Amniotic stem cell (primary cell): Measurements from ENCODE around the gene KIR2DL3.
"Not testable (repeated sequence)": the region's sequence is repeated elsewhere in the genome, so short reads cannot be mapped to it uniquely, and the experiment has no call there.

Experiments
- DNase-seq: peaks from one replicate; lab custom pipeline; 2025; lab: John Stamatoyannopoulos, UW

Gene KIR2DL3

GRCh38 chr19:54744080-54744479, 5.8 kb downstream of the KIR2DL3 start:
- DNase-seq, result not testable (repeated sequence)

DNA sequence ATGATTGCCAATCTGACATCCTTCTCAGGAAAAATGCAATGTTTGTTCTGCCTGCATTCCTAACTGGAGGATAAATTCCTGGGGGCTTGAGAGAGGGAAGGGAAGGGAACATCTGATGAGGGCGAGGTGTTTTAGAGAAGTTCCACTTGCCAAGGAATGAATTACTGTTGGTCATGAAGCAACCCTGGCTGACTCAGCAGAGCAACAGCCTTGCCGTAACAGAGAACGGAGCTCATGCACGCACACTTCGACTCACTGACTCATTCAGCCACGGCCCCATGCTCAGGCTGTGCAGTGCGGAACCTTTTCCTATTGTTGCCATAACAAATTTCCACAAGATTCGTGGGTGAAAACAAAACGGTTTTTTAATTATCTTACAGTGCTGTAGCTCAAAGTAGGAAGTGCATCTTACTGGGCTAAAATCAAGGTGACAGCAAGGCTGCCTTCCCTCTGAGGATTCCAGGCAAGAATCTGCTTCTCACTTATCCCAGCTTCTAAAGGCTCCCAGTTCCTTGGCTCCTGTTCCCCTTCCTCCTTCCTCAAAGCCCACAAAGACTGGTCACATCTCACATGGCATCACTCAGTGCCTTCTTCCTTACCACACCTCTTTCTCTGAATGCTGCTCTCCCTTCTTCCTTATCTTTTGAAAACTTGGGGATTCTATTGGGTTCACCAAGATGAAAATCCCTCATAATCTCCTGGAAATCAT, 9.5 kb downstream of the KIR2DL3 start:
- not testable (repeated sequence) for DNase-seq

DNA sequence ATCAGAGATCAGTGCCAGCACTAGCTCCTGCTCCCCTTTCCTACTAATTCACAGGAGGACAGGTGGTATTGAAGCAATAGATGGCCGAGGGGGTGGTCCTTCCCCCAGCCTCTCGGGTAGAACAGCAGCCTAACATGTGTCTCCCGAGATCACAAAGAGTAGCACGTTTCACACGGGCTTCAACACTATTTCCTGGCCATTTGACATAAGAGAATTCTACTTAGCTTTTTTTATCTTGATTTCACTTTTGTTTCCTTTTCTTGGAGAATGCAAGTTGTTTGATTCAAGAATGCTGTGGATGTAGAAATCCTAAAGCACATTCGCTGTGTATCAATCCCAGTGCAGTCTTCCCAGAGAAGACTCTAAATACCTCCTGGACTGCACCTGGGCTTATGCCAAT, 12.0 kb downstream of the KIR2DL3 start:
- DNase-seq, result not testable (repeated sequence)

GRCh38 chr19:54756204-54757110, 18.1 kb downstream of the KIR2DL3 start:
- not testable (repeated sequence) for DNase-seq

DNA sequence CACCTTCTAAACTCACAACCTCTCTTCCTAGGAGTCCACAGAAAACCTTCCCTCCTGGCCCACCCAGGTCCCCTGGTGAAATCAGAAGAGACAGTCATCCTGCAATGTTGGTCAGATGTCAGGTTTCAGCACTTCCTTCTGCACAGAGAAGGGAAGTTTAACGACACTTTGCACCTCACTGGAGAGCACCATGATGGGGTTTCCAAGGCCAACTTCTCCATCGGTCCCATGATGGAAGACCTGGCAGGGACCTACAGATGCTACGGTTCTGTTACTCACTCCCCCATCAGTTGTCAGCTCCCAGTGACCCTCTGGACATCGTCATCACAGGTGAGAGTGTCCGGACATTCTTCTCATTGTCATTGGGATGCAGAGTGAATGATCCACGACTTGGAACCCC, 20.3 kb downstream of the KIR2DL3 start:
- DNase-seq, result not testable (repeated sequence)

DNA sequence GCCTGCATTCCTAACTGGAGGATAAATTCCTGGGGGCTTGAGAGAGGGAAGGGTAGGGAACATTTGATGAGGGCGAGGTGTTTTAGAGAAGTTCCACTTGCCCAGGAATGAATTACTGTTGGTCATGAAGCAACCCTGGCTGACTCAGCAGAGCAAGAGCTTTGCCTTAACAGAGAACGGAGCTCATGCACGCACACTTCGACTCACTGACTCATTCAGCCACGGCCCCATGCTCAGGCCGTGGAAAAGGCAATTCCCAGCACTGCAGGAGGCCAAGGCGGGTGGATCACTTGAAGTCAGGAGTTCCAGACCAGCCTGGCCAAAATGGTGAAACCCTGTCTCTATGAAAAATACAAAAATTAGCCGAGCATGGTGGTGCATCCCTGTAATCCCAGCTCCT, 25.9 kb downstream of the KIR2DL3 start:
- not testable (repeated sequence) for DNase-seq

- DNase-seq, result not testable (repeated sequence)
Observed at GRCh38 chr19:54766464-54766863, 28.2 kb downstream of the KIR2DL3 start.

- DNase-seq, result not testable (repeated sequence)
Observed at GRCh38 chr19:54769646-54770045, 31.3 kb downstream of the KIR2DL3 start, which contains the start of gene KIR2DL1. TSS of gene KIR2DL1 (plus strand) at chr19:54769793. CDS start at chr19:54769851, 58 bp downstream.

- not testable (repeated sequence) for DNase-seq
Observed at GRCh38 chr19:54770511-54770910, 32.2 kb downstream of the KIR2DL3 start.

DNA sequence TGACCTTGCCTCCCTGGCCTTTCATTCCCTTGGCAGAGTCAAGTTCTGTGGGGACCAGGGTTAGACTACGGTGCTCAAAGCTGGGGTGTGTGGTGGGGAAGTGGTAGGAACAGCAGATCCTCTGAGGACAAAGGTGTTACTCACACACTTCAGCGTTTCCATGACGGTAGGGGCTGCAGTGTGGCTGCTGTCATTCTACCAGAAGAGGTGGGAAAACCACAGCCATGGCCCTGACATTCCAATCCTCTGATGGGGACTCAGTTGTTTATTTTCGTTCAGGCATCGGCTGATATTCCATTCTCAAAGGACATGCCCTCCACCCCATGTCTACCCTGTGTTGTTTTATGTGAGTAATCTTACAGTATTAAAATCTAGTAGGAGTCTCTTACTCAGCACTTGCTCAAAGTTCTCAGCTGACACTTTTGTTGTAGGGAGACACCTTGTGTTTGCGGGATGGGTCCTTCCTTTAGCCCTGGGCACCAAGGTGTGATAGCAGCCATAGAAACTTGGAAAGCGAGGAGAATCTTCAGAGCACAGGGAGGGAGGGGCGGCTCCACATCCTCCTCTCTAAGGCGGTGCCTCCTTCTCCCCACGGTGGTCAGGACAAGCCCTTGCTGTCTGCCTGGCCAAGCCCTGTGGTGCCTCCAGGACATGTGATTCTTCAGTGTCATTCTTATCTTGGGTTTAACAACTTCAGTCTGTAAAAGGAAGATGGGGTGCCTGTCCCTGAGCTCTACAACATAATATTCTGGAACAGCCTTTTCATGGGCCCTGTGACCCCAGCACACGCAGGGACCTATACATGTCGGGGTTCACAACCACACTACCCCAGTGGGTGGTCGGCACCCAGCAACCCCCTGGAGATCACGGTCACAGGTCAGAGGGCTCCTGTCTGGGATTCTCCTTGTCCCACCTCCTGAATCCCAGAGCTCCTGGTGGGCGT, 33.0 kb downstream of the KIR2DL3 start:
- DNase-seq, result not testable (repeated sequence)

- not testable (repeated sequence) for DNase-seq
Observed at GRCh38 chr19:54772666-54773065, 34.4 kb downstream of the KIR2DL3 start.

DNA sequence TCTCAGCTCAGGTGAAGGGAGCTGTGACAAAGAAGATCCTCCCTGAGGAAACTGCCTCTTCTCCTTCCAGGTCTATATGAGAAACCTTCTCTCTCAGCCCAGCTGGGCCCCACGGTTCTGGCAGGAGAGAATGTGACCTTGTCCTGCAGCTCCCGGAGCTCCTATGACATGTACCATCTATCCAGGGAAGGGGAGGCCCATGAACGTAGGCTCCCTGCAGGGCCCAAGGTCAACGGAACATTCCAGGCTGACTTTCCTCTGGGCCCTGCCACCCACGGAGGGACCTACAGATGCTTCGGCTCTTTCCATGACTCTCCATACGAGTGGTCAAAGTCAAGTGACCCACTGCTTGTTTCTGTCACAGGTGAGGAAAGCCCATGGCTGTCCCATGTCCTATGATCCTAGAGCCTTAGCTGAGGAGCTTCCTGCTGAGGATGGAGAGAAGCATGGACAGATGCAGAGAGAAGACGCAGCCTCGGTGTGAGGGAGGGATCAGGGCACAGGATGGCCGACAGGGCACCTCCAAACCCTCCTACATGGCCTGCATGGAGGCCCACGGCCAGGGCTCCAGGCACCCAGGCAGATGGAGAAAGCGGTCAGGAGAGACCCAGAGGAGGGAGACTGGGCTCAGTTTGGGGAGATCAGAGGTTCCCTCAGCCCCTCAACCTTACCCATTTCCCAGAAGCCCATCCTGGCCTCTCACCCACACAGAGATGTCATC, 36.9 kb downstream of the KIR2DL3 start:
- DNase-seq, result not testable (repeated sequence)

GRCh38 chr19:54775830-54776229, 37.5 kb downstream of the KIR2DL3 start:
- DNase-seq, result not testable (repeated sequence)

GRCh38 chr19:54777851-54778250, 39.5 kb downstream of the KIR2DL3 start:
- DNase-seq, result not testable (repeated sequence)

- not testable (repeated sequence) for DNase-seq
Observed at GRCh38 chr19:54778896-54779295, 40.6 kb downstream of the KIR2DL3 start.

DNA sequence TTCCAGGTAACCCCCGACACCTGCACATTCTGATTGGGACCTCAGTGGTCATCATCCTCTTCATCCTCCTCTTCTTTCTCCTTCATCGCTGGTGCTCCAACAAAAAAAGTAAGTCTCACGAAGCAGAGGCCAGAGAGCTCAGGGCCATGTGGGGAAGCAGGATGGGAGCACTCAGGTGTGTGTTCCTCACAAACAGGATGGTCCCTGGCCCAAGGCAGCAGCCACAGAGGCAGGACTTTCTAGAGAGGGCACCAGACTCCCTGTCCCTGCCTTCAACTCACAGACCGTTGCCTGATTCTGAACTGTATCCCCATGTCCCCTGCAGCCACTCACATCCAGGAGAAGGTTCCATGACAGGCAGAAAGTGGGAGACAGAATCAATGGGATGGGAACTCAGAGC, 44.6 kb downstream of the KIR2DL3 start:
- not testable (repeated sequence) for DNase-seq

- DNase-seq, result not testable (repeated sequence)
Observed at GRCh38 chr19:54786091-54786723, 47.9 kb downstream of the KIR2DL3 start.

DNA sequence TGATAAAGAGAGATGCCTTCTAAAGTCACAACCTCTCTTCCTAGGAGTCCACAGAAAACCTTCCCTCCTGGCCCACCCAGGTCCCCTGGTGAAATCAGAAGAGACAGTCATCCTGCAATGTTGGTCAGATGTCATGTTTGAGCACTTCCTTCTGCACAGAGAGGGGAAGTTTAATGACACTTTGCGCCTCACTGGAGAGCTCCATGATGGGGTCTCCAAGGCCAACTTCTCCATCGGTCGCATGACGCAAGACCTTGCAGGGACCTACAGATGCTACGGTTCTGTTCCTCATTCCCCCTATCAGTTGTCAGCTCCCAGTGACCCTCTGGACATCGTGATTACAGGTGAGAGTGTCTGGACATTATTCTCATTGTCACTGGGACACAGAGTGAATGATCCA, 49.8 kb downstream of the KIR2DL3 start:
- DNase-seq, result not testable (repeated sequence)

GRCh38 chr19:54790711-54791110, 52.4 kb downstream of the KIR2DL3 start:
- no peak for DNase-seq

GRCh38 chr19:54791476-54791875, 53.2 kb downstream of the KIR2DL3 start:
- no peak for DNase-seq
